HG03135 (cell line): ENCODE results near the gene SYNGR2.

Experiments
- ATAC-seq: cut with Tn5 transposase; IDR thresholded peaks from one replicate; pipeline ENCODE4 v1.9.1; 2021; ENCODE audit warnings: mild to moderate bottlenecking, moderate library complexity; ENCODE audit not compliant: unreplicated experiment

SYNGR2 gene

GRCh38 chr17:78142119-78142861 lies 26.1 kb upstream of the SYNGR2 start:
- no peak for ATAC-seq

GRCh38 chr17:78143214-78144146 lies 24.9 kb upstream of the SYNGR2 start:
- ATAC-seq: no peak

GRCh38 chr17:78144147-78144719 lies 24.1 kb upstream of the SYNGR2 start:
- no peak for ATAC-seq

- ATAC-seq: no peak
Measured at GRCh38 chr17:78144736-78145641, 23.4 kb upstream of the SYNGR2 start.

- no peak for ATAC-seq
Measured at GRCh38 chr17:78146471-78146869, 21.9 kb upstream of the SYNGR2 start.

- no peak for ATAC-seq
Measured at GRCh38 chr17:78146881-78147280, 21.5 kb upstream of the SYNGR2 start.

- ATAC-seq: no peak
Measured at GRCh38 chr17:78147315-78147998, 20.9 kb upstream of the SYNGR2 start.

- ATAC-seq: no peak
Measured at GRCh38 chr17:78148286-78149016, 19.9 kb upstream of the SYNGR2 start.

- no peak for ATAC-seq
Measured at GRCh38 chr17:78151514-78152008, 16.8 kb upstream of the SYNGR2 start.

GRCh38 chr17:78154903-78155811 lies 13.2 kb upstream of the SYNGR2 start:
- ATAC-seq: peak; percentile 54

- no peak for ATAC-seq
Measured at GRCh38 chr17:78159575-78160158, 8.7 kb upstream of the SYNGR2 start.

GRCh38 chr17:78163881-78164747 lies 4.3 kb upstream of the SYNGR2 start:
- no peak for ATAC-seq

GRCh38 chr17:78164748-78165607 lies 3.4 kb upstream of the SYNGR2 start:
- no peak for ATAC-seq

GRCh38 chr17:78166416-78166815 lies 2.0 kb upstream of the SYNGR2 start:
- no peak for ATAC-seq

GRCh38 chr17:78168903-78169793 lies 767 bp downstream of the SYNGR2 start:
- ATAC-seq: peak; percentile 29
